HG02870 (cell line): ENCODE data around the gene LMO3.
A peak's percentile ranks its signal among the peaks of the same experiment; 100 is the strongest.

Experiments used
- ATAC-seq: cut with Tn5 transposase; IDR thresholded peaks from one replicate; pipeline ENCODE4 v1.9.1; 2021; ENCODE audit warnings: mild to moderate bottlenecking, moderate library complexity; ENCODE audit not compliant: unreplicated experiment

LMO3 gene

DNA sequence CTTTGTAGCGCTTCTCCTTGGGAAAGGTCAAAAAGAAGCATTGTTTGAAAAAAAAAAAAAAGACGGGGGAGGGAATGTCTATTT is at the start of gene LMO3:
Gene LMO3 (minus strand): TSS at position 46 of the 84 bp plus-strand sequence. CDS start 5,302 bp downstream, outside the sequence.
- ATAC-seq = no peak

DNA sequence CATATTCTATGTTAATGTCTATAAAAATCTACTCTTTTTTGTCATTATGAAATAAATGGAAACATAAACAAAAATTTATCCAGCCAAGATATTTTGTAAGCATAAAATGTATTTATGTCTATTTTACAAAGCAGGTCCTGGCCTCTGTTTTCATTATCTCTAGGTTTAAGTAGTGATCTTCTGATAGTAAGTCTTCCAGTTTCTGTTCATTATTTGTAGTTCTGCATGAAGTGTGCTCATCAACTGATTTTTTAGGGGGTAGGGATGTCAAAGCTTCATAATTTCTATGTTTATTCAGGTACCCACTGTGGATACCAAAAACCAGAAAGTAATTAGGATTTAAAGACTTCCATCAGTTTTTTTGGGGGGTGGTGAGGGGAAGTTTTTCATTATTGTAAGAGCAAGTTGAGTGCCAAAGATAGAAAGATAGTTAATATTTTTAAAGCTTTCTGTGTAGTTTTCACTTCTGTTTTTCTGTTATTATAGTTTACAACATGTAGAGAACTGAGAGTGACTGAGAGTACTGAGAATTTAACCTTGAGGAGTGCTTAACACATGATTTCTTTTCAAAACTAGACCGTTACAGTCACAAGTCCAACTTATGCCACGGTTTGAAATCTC is 30.6 kb upstream of the LMO3 start:
- peak; percentile 64 for ATAC-seq

DNA sequence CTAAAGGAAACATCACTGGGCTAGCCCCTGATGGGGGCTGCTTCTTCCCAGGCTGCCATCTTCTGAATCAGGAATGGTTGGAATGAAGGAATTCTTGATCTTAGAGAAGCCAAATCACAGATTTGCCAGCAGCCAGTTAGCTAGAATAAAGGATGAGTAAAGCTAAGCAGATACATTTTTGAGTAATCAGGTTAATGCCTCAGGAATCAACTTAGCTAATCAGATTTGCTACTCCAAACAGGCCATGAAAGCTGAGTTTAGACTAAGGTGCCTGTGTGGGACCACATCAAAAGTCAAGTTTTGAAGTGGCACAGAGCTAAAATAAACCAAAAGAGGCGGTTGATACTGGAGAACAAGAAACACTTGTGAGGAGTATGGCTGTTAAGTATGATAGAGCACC is 28.8 kb upstream of the LMO3 start:
- ATAC-seq = no peak

DNA sequence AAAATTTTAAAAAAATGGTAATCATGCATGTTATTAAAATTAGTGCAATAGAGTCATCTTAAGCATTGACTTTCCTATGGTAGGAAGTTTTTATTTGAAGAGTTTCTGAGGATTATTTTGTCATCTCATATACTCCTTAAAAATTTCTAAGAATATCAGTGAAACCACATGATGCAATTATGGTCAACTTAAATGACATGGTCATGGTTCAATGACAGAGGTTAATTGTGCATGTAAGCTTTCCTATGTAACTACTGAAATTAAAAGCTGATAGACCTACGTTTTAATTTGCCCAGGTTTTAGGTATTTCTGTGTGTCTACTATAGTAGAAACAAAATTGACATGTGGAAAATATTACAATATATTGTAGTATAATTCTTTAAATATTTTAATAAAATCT is 21.0 kb upstream of the LMO3 start:
- ATAC-seq = no peak

DNA sequence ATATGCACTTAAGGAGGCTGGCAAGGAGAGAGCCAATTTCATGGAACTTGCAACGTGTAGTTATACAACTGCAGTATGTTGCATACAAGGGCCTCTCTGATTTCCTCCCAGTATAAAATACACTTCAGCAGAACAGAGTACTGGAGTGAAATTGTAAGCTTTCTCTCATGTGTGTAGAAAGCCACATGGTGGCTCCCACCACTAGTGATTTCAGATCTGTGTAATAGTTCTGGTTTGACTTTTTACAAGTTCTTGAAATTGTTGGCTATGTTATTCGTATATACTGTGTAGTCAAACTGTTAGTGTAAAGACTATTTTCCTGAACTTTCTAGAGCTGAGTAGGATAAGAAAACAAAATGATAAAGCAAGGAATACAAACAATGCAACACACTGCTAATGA is 16.4 kb upstream of the LMO3 start:
- ATAC-seq = no peak

DNA sequence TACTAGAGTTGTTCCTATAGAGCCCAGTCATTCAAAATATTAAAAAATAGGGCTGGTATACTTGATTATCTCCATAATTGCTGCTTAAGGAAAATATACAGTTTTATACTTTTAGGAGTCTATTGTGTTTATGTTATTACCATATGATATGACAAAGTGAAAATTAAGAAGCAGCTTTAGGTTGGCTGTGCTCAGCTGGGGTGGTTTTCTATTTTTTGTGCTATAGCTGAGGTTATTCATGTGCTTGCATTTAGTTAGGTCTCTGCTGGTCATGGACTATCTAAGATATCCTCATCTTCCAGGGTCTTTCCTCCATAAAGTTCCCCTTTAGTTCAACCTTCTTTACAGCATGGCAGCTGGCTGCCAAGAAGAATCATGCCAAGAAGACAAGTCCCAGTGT is 13.6 kb upstream of the LMO3 start:
- no peak for ATAC-seq

DNA sequence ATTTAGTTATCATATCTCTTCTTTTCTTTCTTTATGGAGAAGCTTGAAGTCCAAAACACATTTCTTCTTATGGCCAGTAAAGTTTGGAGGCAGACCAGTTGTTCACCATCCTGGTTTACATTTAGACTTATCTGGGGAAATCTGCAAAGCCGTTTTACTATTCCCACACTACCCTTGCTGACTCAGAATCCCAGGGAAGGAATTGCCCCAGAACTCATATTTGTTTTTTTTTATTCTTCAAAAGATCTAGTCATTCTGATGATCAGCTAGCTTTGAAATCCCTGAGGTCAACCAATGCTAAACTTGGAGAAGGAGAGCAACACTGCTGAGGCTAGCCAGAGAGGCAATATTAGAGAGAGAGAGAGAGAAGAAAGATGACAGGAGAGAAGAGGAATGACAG is 12.3 kb upstream of the LMO3 start:
- ATAC-seq = no peak

DNA sequence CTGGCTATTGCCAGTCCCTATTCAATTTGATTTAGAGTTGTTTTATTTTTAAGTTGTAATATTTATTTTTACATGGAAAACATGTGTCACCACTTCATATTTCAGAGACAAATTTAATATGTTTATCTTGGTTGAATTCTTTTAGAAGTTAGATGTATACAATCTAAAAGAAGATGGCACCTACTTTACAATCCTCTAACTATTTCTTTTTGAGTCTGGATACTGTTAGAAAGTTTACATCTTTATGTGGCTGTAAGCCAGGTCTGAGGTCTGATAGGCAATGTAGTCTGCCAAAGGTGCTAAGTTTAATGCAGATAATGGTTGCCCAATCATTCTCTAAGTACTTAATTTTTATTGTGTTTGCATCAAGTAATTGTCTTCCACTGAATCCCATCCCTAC is 7.2 kb upstream of the LMO3 start:
- ATAC-seq = no peak

DNA sequence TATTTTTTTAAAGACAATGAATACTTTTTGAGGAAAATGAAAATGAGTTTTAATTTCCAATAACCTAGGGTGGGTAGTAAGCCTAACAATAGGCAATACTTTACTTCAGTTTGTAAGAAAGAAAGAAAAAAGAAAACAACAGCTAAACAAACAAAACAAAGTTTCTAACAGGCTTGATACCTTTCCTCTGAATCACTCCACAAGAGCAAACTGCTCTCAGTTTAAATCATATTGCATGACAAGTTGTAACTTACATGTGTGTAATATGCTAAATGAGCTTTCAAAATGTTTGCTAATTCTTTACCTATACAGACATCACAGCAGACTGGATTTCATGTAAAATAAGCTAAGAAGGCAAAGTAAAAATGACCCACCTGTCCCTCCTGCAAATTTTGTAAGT is 6.7 kb upstream of the LMO3 start:
- no peak for ATAC-seq

DNA sequence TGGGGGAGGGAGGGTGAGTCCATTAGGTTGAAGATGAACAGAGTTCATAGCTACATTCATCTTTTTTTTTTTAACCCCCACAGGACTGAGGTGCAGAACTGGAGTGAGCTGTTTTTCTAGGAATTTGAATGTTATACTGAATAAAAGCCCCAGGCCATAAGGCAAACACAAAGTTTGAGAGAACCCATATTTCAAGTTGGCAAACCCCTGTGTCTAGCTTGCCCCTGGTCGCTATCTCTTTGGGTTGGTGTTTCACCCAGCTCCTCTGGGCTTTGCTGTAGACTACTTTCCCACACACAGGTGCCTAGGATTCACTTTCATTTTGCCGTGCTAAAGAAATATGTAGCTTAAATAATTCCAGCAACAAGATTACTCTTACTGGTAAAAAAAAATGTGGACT is 5.2 kb upstream of the LMO3 start:
- ATAC-seq = no peak

DNA sequence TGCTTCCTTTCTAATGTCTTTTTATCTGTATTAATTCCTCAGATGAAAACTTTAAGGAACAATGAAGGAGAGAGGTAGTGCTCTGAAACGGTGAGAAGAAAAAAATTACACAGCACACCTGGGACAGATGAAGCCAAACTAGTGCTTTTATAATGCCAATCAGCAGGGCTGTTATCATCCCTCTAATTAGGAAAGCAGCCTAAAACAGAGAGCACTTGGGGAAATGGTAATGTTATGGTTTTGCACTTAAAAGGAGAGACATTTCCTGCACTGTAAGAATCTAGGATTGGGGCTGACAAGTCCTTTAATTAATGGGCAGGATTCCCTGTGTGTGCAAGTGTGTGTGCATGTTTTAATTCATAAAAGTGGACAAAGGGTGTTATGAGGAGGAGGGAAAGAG is 4.8 kb upstream of the LMO3 start:
- no peak for ATAC-seq

DNA sequence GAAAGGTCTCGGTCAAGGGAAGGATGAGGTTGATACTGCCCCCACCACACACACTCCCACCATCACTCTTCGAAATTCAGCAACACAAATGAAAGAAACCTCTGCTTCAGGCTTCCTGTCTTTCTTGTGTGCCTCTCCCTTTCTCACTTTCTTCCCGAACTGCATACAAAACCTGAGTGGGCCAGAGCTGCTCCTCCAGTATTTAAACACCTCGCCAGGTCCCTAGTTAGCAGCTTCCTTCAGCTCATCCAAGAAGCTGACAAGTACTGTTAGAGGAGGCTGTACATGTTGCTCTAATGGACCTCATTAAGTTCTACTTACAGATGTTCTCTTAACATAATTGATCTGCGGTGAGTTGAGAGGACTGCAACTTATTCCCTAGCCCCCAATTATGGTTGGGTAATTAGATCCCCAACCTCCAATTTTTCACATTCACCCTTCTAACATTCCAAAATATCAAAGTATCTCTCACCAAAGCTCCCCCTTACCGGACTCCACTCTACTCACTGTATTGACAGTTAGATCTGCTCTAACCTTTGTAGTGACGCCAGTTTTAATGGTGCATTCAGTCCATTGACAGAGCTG is 4.1 kb upstream of the LMO3 start:
- ATAC-seq = no peak

DNA sequence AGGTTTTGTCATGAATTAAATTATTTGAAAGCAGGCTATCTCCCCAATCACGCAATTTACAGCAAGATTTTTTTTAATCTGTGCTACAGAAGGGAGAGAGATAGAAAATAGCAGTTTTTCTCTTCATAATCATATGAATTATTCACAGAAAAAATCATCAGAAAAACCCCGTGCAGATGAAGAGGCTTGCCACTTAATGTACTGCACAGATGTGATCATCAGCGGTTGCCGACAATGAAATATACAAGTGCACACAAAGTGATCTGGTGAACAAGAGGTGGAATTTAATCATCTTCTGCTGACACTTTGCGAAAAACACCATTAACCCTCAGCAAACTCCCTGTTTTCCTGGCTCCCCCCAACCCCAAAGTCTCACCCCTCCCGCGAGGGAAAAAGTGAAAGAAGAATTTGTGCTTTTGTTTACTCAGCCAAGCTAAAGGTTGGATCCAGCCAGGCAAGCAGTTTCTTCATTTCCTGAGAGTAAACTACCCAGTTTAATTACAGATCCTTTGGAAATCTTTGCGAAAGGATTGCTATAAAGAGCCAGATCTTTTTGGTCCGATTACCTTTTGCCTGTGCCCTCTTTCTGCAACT is 3.1 kb upstream of the LMO3 start:
- ATAC-seq = no peak

DNA sequence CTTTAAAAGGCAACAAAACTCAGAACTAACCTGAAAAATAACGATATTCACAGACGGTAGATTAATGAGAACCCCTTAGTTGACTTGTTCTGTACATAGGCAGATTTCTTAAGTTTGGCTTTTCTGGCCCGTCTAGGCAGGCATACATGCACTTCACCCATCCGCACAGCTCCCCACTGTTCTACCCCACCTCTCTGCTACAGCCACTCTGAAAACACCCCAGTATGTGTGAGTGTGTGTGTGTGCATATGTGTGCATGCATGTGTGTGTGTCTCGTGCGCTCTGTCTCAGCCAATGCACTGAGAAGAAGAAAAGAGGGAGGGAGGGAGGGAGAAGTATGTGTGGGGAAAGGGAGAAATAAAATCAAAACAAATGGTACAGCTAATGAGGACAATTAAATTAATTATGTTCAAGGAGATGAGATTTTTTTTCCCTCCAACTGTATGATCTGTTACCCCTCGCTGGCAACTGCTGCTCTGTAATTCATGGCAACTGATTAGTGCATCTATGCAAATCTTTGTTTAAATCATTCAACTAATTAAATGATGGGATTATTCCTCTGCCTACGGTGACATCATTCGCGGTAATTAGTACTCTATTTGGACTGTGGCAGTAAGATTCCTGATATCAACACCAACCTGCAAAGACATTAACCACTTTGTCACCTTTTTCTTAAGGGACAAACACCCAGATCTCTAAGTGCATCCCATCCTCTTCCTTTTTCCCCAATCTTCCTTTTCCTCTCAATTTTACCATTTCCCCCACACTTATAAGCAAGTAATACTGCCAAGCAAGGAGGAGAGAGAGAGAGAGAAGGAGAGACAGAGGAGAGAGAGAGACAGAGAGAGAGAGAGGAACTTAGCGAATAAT is 2.2 kb upstream of the LMO3 start:
- no peak for ATAC-seq

DNA sequence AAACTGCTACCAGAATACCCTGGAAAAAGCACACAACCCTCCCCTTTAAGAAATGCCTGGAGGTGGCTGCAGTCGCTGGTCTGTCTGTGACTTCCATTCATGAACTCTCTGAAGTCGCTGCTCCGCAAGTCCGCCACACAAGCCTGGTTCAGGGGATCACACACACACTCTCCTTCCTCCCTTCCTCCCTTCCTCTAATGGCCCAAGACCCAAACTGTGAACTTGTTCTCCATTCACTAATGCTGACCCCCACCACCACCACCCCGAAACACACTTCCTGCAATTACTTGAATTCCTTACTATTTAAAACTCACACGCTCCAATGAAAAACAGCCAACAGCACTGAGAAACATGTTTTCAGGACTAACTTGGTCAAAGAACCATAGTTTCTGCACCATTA is 1.0 kb upstream of the LMO3 start:
- no peak for ATAC-seq

DNA sequence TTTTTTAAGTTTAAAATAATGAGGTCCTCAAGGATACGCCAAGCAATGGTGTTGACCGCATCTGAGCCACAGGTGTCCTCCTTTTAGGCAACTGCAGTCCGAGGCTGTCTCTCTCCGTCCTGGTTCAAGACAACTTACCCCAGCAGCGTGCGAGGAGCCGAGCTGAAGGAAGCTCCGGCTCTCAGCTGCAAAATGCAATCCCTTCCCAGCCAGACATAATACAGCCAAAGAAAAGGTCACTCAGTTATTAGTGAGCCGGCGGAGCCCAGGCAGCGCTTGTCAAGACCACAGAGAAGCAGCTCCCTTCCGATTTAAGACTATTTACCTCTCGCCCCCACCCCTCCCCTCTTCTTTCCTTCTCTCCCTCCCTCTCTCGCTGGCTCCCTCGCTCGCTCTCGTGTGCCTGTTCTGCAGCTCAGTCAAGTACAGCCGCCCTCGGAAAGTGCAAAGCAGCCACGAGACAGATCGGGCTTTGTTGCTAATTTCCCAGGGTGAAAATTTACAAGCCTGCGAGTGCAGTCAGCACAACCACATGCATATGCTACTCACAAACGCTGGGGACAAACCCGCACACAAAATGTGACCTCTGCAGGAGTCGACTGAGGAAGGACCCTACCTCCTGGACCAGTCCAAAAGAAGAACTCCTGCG is 363 bp upstream of the LMO3 start:
- ATAC-seq = no peak

DNA sequence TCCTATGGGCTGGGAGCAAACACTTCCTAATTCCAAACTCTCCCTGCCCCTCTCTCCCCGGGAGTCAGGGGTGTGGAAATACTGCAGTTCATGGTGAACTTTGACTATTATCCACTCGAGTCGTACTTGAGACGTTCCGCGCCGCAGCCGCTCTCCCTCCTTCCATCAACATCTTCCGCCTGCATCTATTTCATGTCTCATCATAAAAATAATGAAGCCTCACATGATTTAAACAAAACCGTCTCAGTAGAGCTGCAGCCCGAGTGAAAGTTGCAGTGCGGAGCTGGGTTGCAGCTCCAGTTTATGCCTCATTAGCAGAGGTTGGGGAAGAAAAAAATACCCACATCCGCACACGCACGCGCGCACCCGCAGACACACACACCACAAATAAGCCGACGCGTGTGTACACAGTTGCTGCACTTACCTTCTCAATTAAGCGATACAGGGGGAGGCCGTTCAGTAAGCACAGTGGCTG is 283 bp downstream of the LMO3 start:
- no peak for ATAC-seq

DNA sequence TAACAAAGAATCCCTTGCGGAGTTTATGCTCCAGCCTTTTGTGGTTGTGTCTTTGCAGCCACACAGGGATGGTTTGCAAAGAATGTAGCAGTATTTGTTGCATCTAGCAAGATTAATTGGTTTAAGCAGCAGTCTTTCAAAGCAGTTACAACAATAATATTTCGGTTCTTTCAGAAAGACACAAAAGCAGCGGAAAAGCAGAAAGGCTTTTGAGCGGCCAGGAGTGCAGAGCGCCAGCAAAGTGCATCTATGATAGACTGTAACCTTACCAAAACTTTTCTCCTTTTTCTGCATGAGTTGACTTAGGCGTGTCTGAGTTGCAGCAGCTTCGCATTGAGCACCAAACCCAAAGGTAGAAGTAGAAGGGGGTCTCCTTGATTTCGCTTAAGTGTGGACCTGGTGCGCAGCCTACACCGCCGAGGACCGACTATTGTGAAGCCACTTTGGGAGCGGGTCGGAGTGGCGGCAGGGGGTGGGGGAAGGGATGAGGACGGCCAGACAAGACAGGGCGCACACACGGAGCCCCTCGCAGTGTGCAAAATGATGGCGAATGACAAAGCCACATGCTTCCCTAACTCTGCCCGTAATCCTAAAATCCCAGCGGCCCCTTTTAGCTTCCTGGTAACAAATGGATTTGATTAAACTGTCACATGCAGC is 1.2 kb downstream of the LMO3 start:
- ATAC-seq = no peak

DNA sequence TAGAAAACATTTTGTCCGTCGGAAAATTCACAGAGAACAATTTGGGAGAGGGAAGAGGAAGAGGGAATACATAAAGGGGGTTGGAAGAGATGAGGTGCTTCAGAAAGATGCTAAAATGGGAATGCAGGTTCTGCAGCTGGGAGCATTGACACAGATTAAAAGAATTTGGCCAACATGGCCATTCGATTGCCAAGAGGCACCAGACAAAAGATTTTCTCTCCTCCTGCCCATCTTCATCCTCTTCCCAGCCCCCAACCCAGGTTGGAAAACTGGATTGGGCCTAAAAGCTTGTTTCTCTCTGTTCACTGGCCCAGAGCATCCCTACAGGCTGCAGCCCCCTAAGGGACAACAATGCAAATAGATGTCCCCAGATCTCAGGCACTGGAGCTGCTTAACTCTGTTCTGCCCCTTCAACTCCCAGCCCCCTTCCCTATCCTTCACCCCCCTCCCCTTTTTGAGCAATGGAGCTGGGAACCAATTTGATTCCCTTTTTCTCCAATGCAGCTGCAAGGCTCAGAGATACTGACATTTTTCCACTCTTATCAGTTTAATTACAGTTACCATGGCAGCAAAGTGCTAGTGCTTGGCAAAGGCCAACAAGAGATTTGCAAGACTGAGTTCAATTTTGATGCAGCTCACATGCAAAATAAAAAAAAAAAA is 1.9 kb downstream of the LMO3 start:
- ATAC-seq = no peak

DNA sequence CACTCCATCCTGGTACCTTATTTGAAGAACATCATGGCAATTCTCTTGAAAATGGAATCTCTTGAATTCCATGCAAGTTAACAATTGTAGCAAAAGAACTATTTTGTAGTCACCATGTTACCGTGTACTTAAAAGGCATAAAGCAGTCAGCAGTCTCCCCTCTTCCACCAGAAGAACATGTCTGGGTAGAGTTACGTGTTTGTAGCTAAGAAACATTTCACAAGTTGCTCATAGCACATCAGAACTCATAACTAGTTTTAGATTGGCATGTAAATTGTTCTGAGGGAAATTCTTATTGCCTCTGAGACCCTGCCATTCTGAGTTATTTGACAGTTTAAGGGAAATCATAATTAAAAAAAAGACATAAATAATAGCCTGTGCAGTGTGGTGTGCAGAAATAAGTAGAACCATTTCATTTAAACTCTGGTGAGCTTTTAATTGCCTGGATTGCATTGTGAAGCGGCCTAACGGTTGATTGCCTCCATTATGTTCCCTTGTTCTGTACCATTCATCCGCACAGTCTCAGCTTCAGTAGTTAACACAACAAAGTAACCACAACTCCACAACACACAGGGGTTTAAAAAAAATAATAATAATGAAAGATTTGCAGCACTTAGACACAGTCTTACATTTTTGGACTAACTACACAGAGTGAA is 2.6 kb downstream of the LMO3 start:
- no peak for ATAC-seq
